Measurements from ENCODE around the gene NCK1. TPM values are rescaled to one million over a fixed set of nuclear protein-coding genes. Genes with fewer than 3 reads are reported as not detected.

Gene NCK1
- total and polyA plus RNA-seq, 11 donors, result 6.5 to 36.0 (median 23.3) TPM

DNA sequence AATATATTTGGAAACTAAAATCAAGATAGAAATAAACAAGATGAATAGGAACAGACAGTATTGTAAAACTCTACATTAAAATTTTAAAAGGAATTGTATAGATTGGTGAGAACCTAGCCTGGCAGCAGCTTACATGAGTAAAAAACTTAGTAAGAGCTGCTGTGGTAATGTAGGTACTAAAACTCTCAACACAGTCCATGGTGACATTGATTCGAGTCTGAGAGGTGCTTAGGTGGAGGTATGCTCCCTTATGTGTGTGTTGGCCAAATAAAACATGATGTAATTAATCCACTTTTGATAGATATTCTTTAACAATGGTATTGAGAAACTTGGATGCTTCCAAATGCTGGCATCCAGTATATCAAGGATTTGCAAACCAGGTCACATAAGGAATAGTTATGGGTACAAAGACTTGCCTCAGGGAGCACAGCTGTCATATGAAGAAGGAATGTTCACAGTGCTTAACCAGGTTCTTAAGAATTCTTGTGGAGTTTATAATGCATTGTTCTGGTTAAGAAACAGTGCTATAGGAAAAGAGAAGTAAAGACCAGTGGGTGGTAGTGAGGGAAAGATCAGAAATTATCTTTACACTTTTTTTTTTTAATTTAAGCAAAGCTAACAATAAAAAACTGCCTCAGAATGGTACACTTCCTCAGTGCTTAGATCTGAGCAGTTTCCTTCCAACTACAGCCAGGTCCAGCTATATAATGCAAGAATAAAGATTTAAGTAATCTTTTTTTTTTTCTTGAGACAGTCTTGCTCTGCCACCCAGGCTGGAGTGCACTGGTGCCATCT is 71.2 kb downstream of the NCK1 start:
- TF ChIP-seq POLR2A (IDR thresholded peaks at IDR 0.05), result no peak
- TF ChIP-seq, protein P1, sequence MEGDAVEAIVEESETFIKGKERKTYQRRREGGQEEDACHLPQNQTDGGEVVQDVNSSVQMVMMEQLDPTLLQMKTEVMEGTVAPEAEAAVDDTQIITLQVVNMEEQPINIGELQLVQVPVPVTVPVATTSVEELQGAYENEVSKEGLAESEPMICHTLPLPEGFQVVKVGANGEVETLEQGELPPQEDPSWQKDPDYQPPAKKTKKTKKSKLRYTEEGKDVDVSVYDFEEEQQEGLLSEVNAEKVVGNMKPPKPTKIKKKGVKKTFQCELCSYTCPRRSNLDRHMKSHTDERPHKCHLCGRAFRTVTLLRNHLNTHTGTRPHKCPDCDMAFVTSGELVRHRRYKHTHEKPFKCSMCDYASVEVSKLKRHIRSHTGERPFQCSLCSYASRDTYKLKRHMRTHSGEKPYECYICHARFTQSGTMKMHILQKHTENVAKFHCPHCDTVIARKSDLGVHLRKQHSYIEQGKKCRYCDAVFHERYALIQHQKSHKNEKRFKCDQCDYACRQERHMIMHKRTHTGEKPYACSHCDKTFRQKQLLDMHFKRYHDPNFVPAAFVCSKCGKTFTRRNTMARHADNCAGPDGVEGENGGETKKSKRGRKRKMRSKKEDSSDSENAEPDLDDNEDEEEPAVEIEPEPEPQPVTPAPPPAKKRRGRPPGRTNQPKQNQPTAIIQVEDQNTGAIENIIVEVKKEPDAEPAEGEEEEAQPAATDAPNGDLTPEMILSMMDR (IDR thresholded peaks at IDR 0.05), result no peak
- Histone ChIP-seq H3K4me1 (peaks cover 0 to 65% (median 18%) of the 10 kb centered on the region in 12 donors), H3K27me3 (no peaks in the 10 kb centered on the region), H3K9me3 (peaks cover 0 to 12% (median 3%) of the 10 kb centered on the region in 12 donors), H3K36me3 (peaks cover 0 to 22% (median 10%) of the 10 kb centered on the region in 9 donors), H3K4me3 (peak overlapping the region in 6 of 12 donors; percentile 6 to 57 (median 38)), H3K27ac (peak overlapping the region in 4 of 12 donors; percentile 3 to 56 (median 24))
- 67 to 93% (median 74%) methylated on average over 1 of the region's 1 CpG for WGBS, 4 donors
- ATAC-seq (no peak), DNase-seq (no peak)
- intact Hi-C loops (cut with DNase I), result loop anchor here in 3 of 10 donors (5.0 to 10.0 kb wide), 2 partner anchors 68 to 71 kb away; partner anchors contain the start of gene NCK1 (in 3 of the 3)

DNA sequence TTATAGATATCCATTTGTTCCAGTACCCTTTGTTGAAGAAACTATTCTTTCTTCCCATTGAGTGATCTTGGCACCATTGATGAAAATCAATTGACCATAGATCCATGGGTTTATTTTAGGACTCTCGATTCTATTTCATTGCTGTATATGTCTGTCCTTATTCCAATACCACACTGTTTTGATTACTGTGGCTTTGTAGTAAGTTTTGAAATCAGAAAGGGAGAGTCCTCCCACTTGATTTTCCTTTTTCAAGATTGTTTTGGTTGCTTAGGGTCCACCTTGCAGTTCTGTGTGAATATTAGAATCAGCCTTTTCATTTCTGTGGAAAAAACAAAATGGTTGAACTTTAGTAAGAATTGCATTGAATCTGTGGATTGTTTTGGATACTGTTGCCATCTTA is 75.2 kb downstream of the NCK1 start:
- H3K27me3 ChIP-seq, result no peaks in the 10 kb centered on the region
- peaks cover 0 to 20% (median 7%) of the 10 kb centered on the region in 9 donors for H3K36me3 ChIP-seq
- ATAC-seq (no peak), DNase-seq (no peak)
- H3K9me3 ChIP-seq, result peaks cover 0 to 12% (median 3%) of the 10 kb centered on the region in 12 donors
- no peak overlapping the region for H3K27ac ChIP-seq
- H3K4me1 ChIP-seq, result peaks cover 0 to 73% (median 11%) of the 10 kb centered on the region in 12 donors
- WGBS, 4 donors, result 95 to 100% (median 98%) methylated on average over 1 of the region's 1 CpG
- intact Hi-C loops (cut with DNase I), result loop anchor here in 3 of 10 donors (5.0 to 10.0 kb wide), 2 partner anchors 72 to 120 kb away; partner anchors contain the start of genes NCK1 (in 2 of the 3) and SLC35G2 (in 1 of the 3)
- no peak overlapping the region for H3K4me3 ChIP-seq
- no peak for TF ChIP-seq POLR2A (IDR thresholded peaks at IDR 0.05)
- TF ChIP-seq, protein P1 (IDR thresholded peaks at IDR 0.05), result no peak

DNA sequence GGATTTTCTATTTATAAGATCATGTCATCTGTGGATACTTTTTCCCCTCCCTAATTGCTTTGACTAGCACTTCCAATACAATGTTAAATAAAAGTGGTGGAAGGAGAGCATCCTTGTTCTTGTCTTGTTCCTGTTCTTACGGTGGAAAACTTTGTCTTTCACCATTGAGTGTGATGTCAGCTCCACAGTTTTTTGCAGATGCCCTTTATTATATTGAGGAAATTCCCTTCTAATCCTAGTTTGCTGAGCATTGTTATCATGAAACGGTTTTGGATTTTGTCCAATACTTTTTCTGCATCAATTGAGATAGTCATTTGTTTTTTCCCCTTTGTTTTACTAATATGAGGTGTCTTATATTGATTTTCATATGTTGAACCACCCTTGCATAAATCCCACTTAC is 75.8 kb downstream of the NCK1 start:
- DNase-seq (no peak), ATAC-seq (no peak)
- Histone ChIP-seq H3K9me3 (peaks cover 0 to 12% (median 3%) of the 10 kb centered on the region in 12 donors), H3K36me3 (peaks cover 0 to 20% (median 7%) of the 10 kb centered on the region in 9 donors), H3K27ac (peak overlapping the region in 2 of 12 donors; percentile 0 to 16), H3K27me3 (no peaks in the 10 kb centered on the region), H3K4me3 (no peak overlapping the region), H3K4me1 (peaks cover 0 to 73% (median 11%) of the 10 kb centered on the region in 12 donors)
- TF ChIP-seq, protein P1 (IDR thresholded peaks at IDR 0.05), result no peak
- no peak for TF ChIP-seq POLR2A (IDR thresholded peaks at IDR 0.05)
- WGBS, 4 donors, result 39 to 56% (median 47%) methylated on average over 2 of the region's 2 CpGs
- intact Hi-C loops (cut with DNase I), result loop anchor here in 3 of 10 donors (5.0 to 10.0 kb wide), 2 partner anchors 73 to 121 kb away; partner anchors contain the start of genes NCK1 (in 2 of the 3) and SLC35G2 (in 1 of the 3)

DNA sequence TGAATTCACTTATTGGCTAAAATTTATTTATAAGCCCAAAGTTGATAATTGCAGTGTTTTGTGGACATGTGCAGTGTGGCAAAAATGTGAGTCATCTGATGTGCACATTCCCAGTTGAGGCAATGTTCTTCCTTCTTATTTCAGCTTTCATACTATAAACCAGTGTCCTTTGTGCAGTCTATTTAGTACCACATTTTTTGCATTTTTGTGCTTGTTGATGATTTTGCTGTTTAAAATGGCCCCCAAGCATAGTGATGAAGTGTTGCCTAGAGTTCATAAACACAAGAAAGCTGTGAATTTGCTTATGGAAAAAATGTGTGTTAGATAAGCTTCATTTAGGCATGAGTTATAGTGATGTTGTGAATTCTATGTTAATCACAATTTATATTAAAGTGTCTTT is 76.3 kb downstream of the NCK1 start:
- Histone ChIP-seq H3K27me3 (no peaks in the 10 kb centered on the region), H3K9me3 (peaks cover 0 to 12% (median 3%) of the 10 kb centered on the region in 12 donors), H3K27ac (peak overlapping the region in 3 of 12 donors; percentile 0 to 16 (median 11)), H3K4me1 (peaks cover 0 to 73% (median 12%) of the 10 kb centered on the region in 12 donors), H3K36me3 (peaks cover 0 to 20% (median 7%) of the 10 kb centered on the region in 9 donors), H3K4me3 (no peak overlapping the region)
- DNase-seq, result no peak
- ATAC-seq, result no peak
- intact Hi-C loops (cut with DNase I), result loop anchor here in 3 of 10 donors (5.0 to 10.0 kb wide), 2 partner anchors 74 to 121 kb away; partner anchors contain the start of genes NCK1 (in 2 of the 3) and SLC35G2 (in 1 of the 3)
- TF ChIP-seq, protein P1 (IDR thresholded peaks at IDR 0.05), result no peak
- no peak for TF ChIP-seq POLR2A (IDR thresholded peaks at IDR 0.05)
